ENCODE results near the gene ASPM.

DNA sequence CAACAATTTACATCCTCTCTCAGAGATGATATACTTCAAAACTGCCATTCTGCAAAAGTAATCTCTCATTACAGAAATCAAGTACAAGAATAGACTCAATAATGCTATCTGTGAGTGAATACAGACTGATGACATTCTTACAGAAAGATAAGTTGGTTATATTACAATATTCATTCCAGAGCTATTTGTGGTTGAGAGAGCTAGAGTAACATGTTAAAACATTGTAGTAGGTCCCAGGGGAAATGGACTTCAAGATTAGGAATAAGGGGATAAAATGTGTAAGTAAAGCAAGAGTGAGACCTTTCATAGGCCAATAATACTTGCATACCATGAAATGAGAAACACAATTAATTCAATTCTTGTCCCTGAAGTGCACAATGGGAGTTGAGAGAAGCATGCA, 80.9 kb downstream of the ASPM start:
- TF ChIP-seq, protein P1, sequence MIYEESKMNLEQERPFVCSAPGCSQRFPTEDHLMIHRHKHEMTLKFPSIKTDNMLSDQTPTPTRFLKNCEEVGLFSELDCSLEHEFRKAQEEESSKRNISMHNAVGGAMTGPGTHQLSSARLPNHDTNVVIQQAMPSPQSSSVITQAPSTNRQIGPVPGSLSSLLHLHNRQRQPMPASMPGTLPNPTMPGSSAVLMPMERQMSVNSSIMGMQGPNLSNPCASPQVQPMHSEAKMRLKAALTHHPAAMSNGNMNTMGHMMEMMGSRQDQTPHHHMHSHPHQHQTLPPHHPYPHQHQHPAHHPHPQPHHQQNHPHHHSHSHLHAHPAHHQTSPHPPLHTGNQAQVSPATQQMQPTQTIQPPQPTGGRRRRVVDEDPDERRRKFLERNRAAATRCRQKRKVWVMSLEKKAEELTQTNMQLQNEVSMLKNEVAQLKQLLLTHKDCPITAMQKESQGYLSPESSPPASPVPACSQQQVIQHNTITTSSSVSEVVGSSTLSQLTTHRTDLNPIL (CRISPR knock-in tag; IDR thresholded peaks at IDR 0.05; ENCODE audit: low read depth): no peak
- TF ChIP-seq CSDC2 (CRISPR knock-in tag; IDR thresholded peaks at IDR 0.05) (no peak), OSR1 (CRISPR knock-in tag; IDR thresholded peaks at IDR 0.05) (no peak), ZNF8 (CRISPR knock-in tag; IDR thresholded peaks at IDR 0.05) (no peak), SNAI2 (CRISPR knock-in tag; IDR thresholded peaks at IDR 0.05) (no peak), PPARA (CRISPR knock-in tag; IDR thresholded peaks at IDR 0.05; ENCODE audit: borderline replicate concordance) (no peak), ZNF565 (CRISPR knock-in tag; conservative IDR thresholded peaks at IDR 0.05; ENCODE audit: low read depth) (no peak), BACH2 (CRISPR knock-in tag; IDR thresholded peaks at IDR 0.05; ENCODE audit: borderline replicate concordance) (no peak), ARNTL (CRISPR knock-in tag; IDR thresholded peaks at IDR 0.05; ENCODE audit: borderline replicate concordance, low read depth) (no peak), ZFP30 (CRISPR knock-in tag; IDR thresholded peaks at IDR 0.05) (no peak), GLIS3 (CRISPR knock-in tag; IDR thresholded peaks at IDR 0.05) (no peak), ZC3H10 (CRISPR knock-in tag; IDR thresholded peaks at IDR 0.05) (no peak)
- TF ChIP-seq, protein P2, sequence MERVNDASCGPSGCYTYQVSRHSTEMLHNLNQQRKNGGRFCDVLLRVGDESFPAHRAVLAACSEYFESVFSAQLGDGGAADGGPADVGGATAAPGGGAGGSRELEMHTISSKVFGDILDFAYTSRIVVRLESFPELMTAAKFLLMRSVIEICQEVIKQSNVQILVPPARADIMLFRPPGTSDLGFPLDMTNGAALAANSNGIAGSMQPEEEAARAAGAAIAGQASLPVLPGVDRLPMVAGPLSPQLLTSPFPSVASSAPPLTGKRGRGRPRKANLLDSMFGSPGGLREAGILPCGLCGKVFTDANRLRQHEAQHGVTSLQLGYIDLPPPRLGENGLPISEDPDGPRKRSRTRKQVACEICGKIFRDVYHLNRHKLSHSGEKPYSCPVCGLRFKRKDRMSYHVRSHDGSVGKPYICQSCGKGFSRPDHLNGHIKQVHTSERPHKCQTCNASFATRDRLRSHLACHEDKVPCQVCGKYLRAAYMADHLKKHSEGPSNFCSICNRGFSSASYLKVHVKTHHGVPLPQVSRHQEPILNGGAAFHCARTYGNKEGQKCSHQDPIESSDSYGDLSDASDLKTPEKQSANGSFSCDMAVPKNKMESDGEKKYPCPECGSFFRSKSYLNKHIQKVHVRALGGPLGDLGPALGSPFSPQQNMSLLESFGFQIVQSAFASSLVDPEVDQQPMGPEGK (CRISPR knock-in tag; IDR thresholded peaks at IDR 0.05; ENCODE audit: borderline replicate concordance): no peak
- TF ChIP-seq, protein P3, sequence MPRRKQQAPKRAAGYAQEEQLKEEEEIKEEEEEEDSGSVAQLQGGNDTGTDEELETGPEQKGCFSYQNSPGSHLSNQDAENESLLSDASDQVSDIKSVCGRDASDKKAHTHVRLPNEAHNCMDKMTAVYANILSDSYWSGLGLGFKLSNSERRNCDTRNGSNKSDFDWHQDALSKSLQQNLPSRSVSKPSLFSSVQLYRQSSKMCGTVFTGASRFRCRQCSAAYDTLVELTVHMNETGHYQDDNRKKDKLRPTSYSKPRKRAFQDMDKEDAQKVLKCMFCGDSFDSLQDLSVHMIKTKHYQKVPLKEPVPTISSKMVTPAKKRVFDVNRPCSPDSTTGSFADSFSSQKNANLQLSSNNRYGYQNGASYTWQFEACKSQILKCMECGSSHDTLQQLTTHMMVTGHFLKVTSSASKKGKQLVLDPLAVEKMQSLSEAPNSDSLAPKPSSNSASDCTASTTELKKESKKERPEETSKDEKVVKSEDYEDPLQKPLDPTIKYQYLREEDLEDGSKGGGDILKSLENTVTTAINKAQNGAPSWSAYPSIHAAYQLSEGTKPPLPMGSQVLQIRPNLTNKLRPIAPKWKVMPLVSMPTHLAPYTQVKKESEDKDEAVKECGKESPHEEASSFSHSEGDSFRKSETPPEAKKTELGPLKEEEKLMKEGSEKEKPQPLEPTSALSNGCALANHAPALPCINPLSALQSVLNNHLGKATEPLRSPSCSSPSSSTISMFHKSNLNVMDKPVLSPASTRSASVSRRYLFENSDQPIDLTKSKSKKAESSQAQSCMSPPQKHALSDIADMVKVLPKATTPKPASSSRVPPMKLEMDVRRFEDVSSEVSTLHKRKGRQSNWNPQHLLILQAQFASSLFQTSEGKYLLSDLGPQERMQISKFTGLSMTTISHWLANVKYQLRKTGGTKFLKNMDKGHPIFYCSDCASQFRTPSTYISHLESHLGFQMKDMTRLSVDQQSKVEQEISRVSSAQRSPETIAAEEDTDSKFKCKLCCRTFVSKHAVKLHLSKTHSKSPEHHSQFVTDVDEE (CRISPR knock-in tag; IDR thresholded peaks at IDR 0.05): no peak

Data from SK-N-SH treated with all-trans-retinoic acid at 6 μM for 48 hours (cell line).